Ramos (cell line): ENCODE data around the gene FBXO28.

ENCODE experiments used
- in situ Hi-C: fragments of 300-500 bp; cut with MboI; formaldehyde crosslinking; loops from one replicate; pipeline ENCODE4 v1.14.3; 2022; ENCODE audit warnings: low sequenced_read_pairs; ENCODE audit not compliant: unreplicated experiment

FBXO28 gene

DNA sequence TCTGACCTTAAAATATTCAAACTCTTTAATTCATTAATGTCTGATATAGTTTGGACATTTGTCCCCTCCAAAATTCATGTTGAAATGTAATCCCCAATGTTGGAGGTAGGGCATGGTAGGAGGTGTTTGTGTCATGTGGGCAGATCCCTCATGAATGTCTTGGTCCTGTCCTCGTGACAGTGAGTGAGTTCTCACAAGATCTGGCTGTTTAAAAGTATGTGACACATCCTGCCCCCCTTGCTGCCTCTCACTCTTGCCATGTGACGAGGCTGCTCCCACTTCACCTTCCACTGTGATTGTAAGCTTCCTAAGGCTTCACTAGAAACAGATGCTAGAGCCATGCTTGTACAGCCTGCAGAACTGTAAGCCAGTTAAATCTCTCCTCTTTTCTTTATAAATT, 21.3 kb upstream of the FBXO28 start:
- in situ Hi-C loops, result no loop called here

DNA sequence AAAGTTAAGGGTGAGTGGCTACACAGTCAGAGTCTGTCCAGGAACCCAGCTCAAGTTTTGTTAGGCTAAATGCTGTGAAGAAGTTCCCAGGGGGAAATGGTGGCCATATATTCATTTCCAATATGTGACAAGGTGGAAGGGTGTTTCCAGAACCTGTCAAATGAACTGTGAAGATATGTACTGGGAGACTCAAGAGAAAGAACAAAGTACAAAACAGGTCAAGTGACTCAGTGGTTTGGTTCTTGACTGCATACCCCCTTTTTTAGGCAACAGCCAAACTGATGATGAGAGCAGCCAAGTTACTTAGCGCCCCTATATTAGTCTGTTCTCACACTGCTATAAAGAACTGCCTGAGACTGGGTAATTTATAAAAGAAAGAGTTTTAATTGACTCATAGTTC, 18.6 kb upstream of the FBXO28 start:
- in situ Hi-C loops, result no loop called here

DNA sequence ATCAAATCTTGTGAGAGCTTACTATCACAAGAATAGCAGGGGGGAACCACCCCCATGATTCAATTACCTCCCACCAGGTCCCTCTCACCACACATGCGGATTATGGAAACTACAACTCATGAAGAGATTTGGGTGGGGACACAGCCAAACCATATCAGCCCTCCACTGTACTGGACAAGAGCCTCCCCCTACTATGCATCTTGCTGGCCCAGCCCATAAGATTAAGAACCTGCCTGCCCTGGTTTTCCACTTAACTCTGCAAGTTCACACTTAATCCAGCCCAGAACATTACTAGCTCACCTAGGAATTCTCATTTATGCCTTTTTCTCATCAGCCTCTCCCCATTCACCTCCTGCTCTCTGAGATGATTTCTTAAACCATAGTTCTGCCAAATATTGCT, 18.0 kb upstream of the FBXO28 start:
- in situ Hi-C loops, result no loop called here

DNA sequence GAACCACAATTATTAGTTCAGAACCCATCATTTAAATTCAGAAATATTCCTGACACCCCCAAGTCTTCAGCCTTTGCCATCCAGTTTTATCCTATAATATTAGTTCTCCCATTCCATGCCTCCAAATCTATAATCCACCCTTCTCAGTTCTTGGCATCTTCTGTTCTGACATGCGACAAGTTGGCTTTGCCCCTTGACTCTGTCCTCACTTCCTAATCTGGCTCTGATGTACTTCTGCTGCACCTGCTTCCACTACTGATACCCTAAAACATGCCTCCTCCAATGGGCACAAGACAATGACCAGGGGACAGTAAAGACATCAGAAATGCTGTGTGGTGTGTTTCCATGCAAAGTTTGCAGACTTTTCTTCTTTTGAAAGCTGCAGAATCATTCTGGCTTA, 17.1 kb upstream of the FBXO28 start:
- in situ Hi-C loops, result no loop called here

DNA sequence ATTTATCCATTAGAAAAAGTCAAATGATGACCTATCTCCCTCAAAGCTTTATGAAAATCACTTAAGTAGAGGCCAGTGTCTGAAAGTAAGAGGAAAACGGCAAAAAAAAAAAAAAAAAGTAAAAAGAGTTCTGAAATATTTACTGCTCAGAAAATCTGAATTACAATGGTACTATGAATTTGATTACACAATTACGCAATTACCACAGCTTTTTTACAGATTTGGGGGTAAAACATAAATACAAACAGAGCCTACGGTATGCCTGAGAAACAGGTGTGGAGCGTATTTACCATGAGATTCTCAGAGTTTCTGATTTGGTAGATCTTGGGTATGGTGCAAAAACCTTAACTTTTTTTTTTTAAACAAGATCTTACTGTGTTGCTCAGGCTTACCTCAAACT, 15.9 kb upstream of the FBXO28 start:
- in situ Hi-C loops, result no loop called here

DNA sequence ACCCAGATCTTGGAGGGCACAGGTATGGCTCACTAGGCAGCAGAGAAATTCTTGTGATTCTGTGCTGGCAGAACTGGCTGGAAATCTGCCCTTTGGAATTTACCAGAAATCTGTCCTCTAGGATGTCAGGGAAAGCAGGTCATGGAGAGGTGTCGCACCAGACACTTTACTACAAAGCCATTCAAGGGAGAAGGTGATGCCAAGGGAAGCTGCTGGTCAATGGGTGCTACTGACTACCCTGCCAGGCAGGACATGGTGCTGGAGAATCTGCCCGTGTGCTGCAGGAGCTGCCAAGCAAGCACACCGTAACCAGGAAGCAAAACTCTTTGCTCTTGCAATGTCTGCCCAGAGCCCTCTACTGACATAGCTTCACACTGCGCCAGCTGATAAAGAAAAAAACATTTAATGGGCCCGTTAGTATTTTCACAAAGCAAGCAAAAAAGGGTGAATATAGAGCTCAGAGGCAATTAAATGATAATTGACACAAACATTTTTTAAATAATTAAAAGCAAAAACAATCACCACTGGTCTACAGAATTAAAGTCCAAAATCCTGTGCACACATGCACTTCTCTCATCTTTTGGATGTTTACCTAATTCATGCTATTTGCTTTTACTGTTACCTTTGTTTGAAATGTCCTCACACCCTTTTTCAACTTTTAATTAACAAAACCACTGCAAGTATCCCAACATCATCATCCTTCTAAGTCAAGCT, 7.2 kb upstream of the FBXO28 start:
- in situ Hi-C loops, result no loop called here

DNA sequence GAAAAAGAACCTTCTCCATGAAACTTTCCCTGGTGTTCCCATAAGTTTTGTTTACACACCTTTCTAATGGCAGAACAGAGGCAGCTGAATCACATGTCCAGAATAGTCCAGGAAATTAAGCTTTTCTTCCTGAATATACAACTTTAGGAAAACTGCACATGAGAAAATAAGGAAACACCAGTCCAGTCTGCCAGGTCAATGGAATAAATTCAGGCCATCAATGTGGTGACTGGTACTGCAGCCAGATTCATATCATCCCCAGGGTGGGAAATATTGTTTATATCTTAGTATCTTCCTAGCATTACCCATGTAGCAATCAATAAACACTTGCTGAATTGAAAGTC, 6.7 kb upstream of the FBXO28 start:
- in situ Hi-C loops, result no loop called here

DNA sequence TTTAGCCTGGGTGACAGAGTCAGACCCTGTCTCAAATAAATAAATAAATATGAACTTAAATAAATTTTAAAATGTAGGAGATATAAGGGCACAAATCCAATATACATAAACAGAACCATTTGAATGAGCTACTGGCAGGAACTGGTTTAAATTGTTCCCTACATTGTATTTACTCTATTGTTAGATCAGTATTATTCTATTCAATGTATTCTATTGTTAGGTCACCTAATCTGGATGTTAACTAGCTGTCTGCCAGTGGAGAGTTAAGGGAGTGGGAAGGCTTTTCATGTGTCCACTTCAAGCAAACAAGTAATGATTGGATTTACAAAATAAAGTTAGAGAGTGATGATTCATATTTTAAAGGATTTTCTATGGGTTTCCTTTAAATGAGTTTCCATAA, 4.9 kb upstream of the FBXO28 start:
- in situ Hi-C loops, result no loop called here

DNA sequence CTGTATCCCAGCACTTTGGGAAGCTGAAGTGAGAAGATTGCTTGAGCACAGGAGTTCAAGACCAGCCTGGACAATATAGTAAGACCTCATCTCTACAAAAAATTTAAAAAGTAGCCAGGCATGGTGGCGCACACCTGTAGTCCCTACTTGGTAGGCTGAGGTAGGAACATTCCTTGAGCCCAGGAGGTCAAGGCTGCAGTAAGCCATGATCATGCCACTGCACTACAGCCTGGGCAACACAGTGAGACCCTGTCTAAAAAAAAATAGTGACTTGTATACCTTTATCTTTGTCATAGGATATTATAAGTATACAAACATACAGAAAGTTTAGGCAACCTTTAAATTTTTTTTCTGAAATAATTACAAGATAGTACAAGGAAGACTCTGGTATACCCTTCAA, 3.9 kb upstream of the FBXO28 start:
- in situ Hi-C loops, result loop anchor here (5.0 to 10.0 kb wide), 2 partner anchors 217 to 345 kb away; no protein-coding TSS in a partner anchor

DNA sequence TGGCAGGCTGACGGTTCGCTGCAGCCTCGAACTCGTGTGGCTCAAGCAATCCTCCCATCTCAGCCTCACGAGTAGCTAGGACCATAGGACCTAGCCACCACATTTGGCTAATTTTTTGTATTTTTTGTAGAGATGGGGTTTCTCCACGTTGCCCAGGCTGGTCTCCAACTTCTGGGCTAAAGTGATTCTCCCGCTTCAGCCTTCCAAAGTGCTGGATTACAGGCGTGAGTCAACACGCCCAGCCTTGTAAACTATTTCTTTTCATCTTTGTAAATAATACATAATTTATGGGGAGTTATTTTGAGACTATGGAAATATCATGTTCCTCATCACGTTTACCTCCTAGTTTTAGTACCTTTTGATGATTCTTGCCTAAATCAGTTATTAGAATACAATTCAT, 906 bp upstream of the FBXO28 start:
- in situ Hi-C loops, result loop anchor here (5.0 to 10.0 kb wide), 2 partner anchors 214 to 342 kb away; no protein-coding TSS in a partner anchor

DNA sequence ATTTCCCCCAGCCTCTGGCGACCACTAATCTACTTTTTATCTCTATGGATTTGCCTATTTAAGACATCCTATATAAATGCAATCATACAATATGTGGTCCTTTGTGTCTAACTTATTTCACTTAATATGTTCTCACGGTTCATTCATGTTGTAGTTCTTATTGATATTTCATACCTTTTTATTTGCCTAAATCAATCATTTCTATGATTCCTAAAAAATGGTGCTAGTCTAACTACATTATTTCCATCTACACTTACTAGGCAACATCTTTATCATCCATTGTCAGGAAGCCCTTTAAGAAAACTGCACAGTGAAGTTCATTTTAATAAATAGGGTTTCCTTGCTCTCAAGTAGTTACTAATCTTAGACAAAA, 380 bp upstream of the FBXO28 start:
- in situ Hi-C loops, result loop anchor here (5.0 to 10.0 kb wide), 2 partner anchors 214 to 341 kb away; no protein-coding TSS in a partner anchor

DNA sequence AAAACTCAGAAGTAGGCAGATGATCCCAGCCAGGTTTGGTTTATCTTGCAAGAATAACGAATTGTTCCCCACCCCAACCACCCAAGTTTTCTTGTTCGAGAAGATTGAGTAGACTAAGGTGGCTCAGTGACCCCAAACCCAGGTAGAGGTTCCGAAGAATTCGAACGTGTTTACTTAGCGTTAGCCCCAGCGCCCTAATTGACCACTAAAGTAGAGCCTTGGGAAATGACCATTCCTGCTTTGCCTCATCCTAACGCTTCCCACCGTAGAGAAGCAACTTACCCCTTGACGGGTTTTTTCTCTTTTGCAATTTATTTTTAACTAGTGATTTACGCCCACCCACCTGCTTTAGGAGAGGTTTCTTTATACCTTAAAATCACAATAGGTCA, 870 bp downstream of the FBXO28 start:
- in situ Hi-C loops, result loop anchor here (5.0 to 10.0 kb wide), 2 partner anchors 213 to 340 kb away; no protein-coding TSS in a partner anchor

DNA sequence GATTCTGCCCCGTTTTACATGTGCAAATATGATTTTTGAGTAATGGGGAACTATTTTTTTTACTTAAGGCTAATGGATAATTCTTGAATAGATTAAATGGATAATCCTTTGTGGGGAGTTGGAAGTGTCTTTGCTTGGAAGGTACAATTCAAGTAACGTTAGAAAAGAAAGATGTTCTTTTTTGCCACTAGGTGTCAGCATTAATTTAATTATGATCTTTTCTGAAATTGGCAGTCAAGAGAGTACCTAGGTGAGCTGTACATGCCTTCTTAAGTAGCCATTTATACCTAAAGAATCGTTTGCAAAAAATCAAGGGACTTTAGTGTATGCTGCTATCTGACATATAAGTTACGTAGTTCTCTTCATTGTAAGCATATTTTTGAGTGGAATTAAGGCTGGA, 2.2 kb downstream of the FBXO28 start:
- in situ Hi-C loops, result loop anchor here (10.0 kb wide), 1 partner anchor 339 kb away; no protein-coding TSS in a partner anchor

DNA sequence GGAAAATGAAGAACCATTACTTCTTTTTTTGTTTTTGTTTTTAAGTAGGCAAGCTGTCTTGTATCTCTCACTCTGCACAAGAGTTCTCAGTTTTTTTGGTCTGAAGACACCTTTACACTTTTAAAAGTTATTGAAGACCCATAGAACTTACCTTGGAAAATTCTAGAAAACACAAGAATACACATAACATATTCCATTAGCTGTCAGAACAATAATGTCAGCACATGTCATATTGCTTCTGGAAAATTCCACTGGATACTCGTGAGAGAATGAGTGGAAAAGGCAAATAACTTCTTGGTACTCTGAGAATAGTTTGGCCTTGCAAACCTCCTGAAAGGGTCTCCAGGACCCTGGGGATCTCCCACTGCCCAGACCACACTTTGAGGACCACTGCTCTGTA, 4.8 kb downstream of the FBXO28 start:
- in situ Hi-C loops, result loop anchor here (10.0 kb wide), 1 partner anchor 336 kb away; no protein-coding TSS in a partner anchor

DNA sequence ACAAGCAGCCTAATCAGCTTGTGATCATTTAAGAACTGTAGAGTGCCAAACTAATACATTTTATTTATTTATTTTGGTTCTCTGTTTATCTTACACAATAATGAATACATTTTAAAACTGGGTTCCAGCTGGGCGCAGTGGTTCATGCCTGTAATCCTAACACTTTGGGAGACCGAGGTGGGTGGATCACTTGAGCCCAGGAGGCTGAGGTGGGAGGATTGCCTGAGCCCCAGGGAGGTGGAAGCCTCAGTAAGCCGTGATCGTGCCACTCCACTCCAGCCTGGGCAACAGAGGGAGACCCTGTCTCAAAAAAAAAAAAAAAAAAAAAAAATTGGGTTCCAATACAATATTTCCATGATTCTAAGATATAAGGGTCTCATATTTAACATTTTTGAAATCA, 9.2 kb downstream of the FBXO28 start:
- in situ Hi-C loops, result no loop called here

DNA sequence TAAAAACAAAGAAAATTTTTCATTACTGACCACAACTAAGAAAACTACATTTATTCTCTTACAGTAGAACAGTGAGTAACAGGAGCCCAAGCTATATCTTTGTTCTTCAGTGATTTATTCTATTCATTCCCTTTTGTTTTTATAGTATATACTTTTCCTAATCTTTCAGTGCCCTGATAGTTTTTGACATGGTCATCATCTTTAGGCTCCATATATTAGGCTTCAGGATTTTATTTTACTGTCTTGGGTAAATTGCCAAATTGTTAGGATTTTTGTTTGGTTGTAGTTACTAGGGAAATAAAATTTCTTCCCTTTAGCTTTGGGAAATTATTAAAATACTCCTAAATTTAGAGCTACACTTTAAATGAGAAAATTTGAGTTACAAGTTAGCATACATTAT, 10.3 kb downstream of the FBXO28 start:
- in situ Hi-C loops, result no loop called here

DNA sequence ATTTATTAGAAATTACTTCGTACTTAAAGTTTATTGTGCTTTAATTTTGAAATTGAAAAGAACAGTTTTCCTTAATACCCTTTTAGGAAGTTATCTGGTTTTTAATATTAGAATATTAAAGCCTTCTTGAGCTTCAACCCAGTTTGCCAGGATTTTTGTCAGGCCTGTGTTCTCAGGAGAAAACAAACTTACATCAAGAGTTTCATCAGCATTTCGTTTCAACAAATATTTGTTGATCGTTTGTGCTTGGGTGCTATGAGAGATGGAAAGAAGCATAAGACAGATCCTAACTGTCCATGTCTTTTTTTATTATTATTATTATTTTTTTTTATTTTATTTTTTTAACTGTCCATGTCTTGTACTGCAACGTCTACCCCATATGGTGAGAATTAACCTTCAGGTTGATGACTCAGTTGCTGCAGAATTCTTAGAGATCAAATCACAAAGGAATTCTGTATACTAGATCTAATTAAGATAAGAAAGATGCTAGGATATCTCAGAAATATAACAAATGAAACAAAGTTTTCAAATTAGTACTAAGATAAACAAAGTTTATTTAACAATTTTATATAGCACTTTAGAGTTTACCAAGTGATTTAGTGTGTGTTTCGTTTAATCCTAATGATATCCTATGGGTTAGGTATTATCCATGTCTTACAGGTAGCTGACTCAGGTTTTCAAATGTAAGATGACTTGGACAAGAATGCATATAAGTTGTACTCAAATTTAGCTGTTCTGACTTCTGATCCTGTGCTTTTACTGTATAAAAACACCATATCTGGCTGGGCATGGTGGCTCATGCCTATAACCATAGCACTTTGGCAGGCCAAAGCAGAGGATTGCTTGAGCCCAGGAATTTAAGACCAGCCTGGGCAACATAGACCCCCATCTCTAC, 14.3 kb downstream of the FBXO28 start:
- in situ Hi-C loops, result no loop called here

DNA sequence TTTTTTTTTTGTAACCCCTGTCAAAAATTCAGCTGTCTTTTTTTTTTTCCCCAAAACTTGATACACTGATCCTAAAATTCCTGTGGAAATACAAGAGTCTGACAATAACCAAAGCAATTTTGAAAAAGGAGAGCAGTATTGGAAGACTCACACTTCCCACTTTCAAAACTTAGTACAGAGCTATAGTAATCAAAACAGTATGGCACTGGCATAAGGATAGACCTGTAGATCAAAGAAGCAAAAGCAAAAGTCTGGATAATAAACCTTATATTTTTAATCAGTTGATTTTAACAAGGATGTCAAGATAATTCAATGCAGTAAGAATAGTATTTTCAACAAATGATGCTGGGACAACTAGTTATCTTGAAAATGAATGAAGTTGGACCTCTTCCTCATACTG, 17.3 kb downstream of the FBXO28 start:
- in situ Hi-C loops, result no loop called here

DNA sequence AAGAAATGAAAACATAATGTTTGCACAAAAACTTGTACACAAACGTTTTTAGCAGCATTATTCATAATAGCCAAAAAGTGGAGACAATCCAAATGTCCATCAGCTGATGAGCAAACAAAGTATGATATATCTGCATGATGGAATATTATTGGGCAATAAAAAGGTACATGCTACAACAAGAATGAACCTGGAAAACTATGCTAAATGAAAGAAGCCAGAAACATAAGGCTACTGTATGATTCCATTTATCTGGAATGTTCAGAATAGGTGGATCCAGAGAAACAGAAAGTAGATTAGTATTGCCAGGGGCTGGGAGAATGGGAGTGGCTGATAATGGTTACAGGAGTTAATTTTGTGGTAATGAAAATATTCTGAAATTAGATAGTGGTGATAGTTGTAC, 19.0 kb downstream of the FBXO28 start:
- in situ Hi-C loops, result no loop called here

DNA sequence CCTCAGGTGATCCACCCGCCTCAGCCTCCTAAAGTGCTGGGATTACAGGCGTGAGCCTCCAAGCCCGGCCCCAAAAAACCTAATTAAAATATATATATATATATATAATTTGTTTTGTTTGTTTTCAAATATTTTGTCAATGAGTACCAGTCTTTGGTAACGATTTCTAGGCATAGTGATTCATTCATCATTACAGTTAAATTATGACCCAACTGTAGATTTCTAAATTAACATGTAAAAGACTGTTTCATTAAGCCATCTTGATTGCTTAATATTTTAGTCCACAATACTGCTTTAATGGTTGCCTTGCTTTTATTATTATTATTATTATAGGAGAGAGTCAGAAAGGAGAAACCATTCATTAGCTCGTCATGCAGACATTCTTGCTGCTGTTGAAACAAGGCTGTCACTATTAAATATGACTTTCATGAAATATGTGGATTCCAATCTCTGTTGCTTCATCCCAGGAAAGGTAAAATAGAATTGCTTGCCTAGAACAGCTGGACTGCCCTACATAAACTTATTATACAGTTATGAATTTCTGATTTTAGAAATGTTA, 19.9 kb downstream of the FBXO28 start:
- in situ Hi-C loops, result no loop called here

DNA sequence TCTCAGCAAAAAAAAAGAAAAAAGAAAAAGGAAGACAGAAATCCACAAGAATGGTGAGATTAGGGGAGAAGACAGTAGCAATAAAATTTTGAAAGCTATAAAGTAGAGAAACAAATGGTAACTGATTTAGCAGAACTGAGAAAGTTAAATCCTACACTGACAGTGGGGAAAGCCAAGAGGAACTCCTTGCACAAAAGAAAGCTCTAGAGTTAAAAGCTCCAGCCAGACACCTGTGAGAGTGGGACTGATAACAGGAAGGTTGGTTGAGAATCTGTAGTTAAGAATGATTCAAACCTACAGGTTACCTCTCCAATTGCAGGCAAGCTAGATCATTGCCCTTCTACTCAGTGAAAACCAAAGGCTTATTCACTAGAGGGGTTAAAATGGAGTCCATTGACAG, 23.6 kb downstream of the FBXO28 start:
- in situ Hi-C loops, result no loop called here
